Measurements from ENCODE around the gene TBKBP1. TPM values are rescaled to one million over a fixed set of nuclear protein-coding genes. Genes with fewer than 3 reads are reported as not detected.
A peak's percentile ranks its signal among the peaks of the same experiment; 100 is the strongest.

TBKBP1 gene
- total and polyA plus RNA-seq, 2 donors from 2014 or later: 10.1 to 11.2 TPM

- TF ChIP-seq CTCF (IDR thresholded peaks at IDR 0.05; ENCODE audit: borderline replicate concordance, extremely low read depth, insufficient read depth): no peak
- H3K4me1 ChIP-seq (ENCODE audit: control insufficient read depth in 2 of 3, insufficient read depth in 2 of 3, low read depth in 1 of 3, low read length in 3 of 3): no peaks in the 10 kb centered on the region
- no peaks in the 10 kb centered on the region for H3K9me3 ChIP-seq (ENCODE audit: control insufficient read depth in 2 of 3, insufficient read depth in 1 of 3, low read length in 3 of 3)
- no peaks in the 10 kb centered on the region for H3K36me3 ChIP-seq (ENCODE audit: control insufficient read depth in 2 of 3, insufficient read depth in 3 of 3, low read length in 3 of 3)
- no peak overlapping the region for H3K27ac ChIP-seq (ENCODE audit: low read depth in 2 of 2, low read length in 2 of 2)
- no peak for FAIRE-seq
- DNase-seq: peak in 1 of 5 donors; percentile 45
- H3K27me3 ChIP-seq (ENCODE audit: control insufficient read depth, insufficient read depth, low read length): no peaks in the 10 kb centered on the region
- intact Hi-C loops (cut with DNase I): no loop called here
- H3K9ac ChIP-seq (ENCODE audit: low read length in 3 of 3): no peak overlapping the region
- H3K4me3 ChIP-seq (ENCODE audit: low read length in 3 of 3): no peak overlapping the region
Observed at GRCh38 chr17:47745037-47745380, 51.0 kb downstream of the TBKBP1 start.

- intact Hi-C loops (cut with DNase I): no loop called here
- no peak for DNase-seq
Observed at GRCh38 chr17:47751471-47751870, 57.5 kb downstream of the TBKBP1 start.

GRCh38 chr17:47757386-47757785, 63.4 kb downstream of the TBKBP1 start:
- no peak for TF ChIP-seq CTCF (IDR thresholded peaks at IDR 0.05; ENCODE audit: borderline replicate concordance, extremely low read depth, insufficient read depth)
- peaks cover 0 to 15% (median 0%) of the 10 kb centered on the region in 3 donors for H3K9me3 ChIP-seq (ENCODE audit: control insufficient read depth in 2 of 3, insufficient read depth in 1 of 3, low read length in 3 of 3)
- no peaks in the 10 kb centered on the region for H3K36me3 ChIP-seq (ENCODE audit: control insufficient read depth in 2 of 3, insufficient read depth in 3 of 3, low read length in 3 of 3)
- intact Hi-C loops (cut with DNase I): no loop called here
- DNase-seq: no peak
- H3K27ac ChIP-seq (ENCODE audit: low read depth in 2 of 2, low read length in 2 of 2): no peak overlapping the region
- H3K9ac ChIP-seq (ENCODE audit: low read length in 3 of 3): no peak overlapping the region
- H3K4me3 ChIP-seq (ENCODE audit: low read length in 3 of 3): no peak overlapping the region
- no peaks in the 10 kb centered on the region for H3K4me1 ChIP-seq (ENCODE audit: control insufficient read depth in 2 of 3, insufficient read depth in 2 of 3, low read depth in 1 of 3, low read length in 3 of 3)
- no peak for FAIRE-seq
- H3K27me3 ChIP-seq (ENCODE audit: control insufficient read depth, insufficient read depth, low read length): no peaks in the 10 kb centered on the region

More at GRCh38 chr17:47751471-47751870, 57.5 kb downstream of the TBKBP1 start:
- Histone ChIP-seq H3K27me3 (ENCODE audit: control insufficient read depth, insufficient read depth, low read length) (no peaks in the 10 kb centered on the region), H3K4me3 (ENCODE audit: low read length in 3 of 3) (no peak overlapping the region), H3K27ac (ENCODE audit: low read depth in 2 of 2, low read length in 2 of 2) (no peak overlapping the region), H3K36me3 (ENCODE audit: control insufficient read depth in 2 of 3, insufficient read depth in 3 of 3, low read length in 3 of 3) (no peaks in the 10 kb centered on the region), H3K9me3 (ENCODE audit: control insufficient read depth in 2 of 3, insufficient read depth in 1 of 3, low read length in 3 of 3) (peaks cover 0 to 3% (median 0%) of the 10 kb centered on the region in 3 donors), H3K9ac (ENCODE audit: low read length in 3 of 3) (no peak overlapping the region), H3K4me1 (ENCODE audit: control insufficient read depth in 2 of 3, insufficient read depth in 2 of 3, low read depth in 1 of 3, low read length in 3 of 3) (no peaks in the 10 kb centered on the region)
- FAIRE-seq: no peak
- no peak for TF ChIP-seq CTCF (IDR thresholded peaks at IDR 0.05; ENCODE audit: borderline replicate concordance, extremely low read depth, insufficient read depth)
